HG03039 (cell line): ENCODE results near the gene AKAP6.

Source experiments
- ATAC-seq: cut with Tn5 transposase; IDR thresholded peaks from one replicate; pipeline ENCODE4 v1.9.1; 2021; ENCODE audit warnings: mild to moderate bottlenecking, moderate library complexity; ENCODE audit not compliant: unreplicated experiment

Gene AKAP6

GRCh38 chr14:32696325-32697091, 367.4 kb downstream of the AKAP6 start:
- no peak for ATAC-seq

GRCh38 chr14:32697114-32697513, 368.0 kb downstream of the AKAP6 start:
- no peak for ATAC-seq

- ATAC-seq: no peak
Measured at GRCh38 chr14:32697704-32698103, 368.6 kb downstream of the AKAP6 start.

GRCh38 chr14:32698831-32699230, 369.7 kb downstream of the AKAP6 start:
- ATAC-seq: no peak

GRCh38 chr14:32701475-32701874, 372.4 kb downstream of the AKAP6 start:
- no peak for ATAC-seq

GRCh38 chr14:32702088-32702487, 373.0 kb downstream of the AKAP6 start:
- ATAC-seq: no peak

- peak; percentile 95 for ATAC-seq
Measured at GRCh38 chr14:32702562-32702961, 373.5 kb downstream of the AKAP6 start.

- no peak for ATAC-seq
Measured at GRCh38 chr14:32703183-32703621, 374.1 kb downstream of the AKAP6 start.

- ATAC-seq: no peak
Measured at GRCh38 chr14:32706721-32707519, 377.8 kb downstream of the AKAP6 start.

GRCh38 chr14:32707742-32708500, 378.8 kb downstream of the AKAP6 start:
- ATAC-seq: no peak

GRCh38 chr14:32709027-32709426, 379.9 kb downstream of the AKAP6 start:
- ATAC-seq: no peak

- ATAC-seq: no peak
Measured at GRCh38 chr14:32710231-32710671, 381.2 kb downstream of the AKAP6 start.

GRCh38 chr14:32710731-32711680, 381.9 kb downstream of the AKAP6 start:
- no peak for ATAC-seq

- ATAC-seq: no peak
Measured at GRCh38 chr14:32713856-32714255, 384.8 kb downstream of the AKAP6 start.

- ATAC-seq: no peak
Measured at GRCh38 chr14:32719601-32720000, 390.5 kb downstream of the AKAP6 start.

GRCh38 chr14:32720927-32721326, 391.8 kb downstream of the AKAP6 start:
- ATAC-seq: no peak

- no peak for ATAC-seq
Measured at GRCh38 chr14:32722631-32723183, 393.6 kb downstream of the AKAP6 start.

GRCh38 chr14:32724867-32725471, 395.9 kb downstream of the AKAP6 start:
- no peak for ATAC-seq

GRCh38 chr14:32726516-32726915, 397.4 kb downstream of the AKAP6 start:
- no peak for ATAC-seq
